ENCODE data around the gene MYCBPAP.

The MYCBPAP gene

GRCh38 chr17:50563092-50563511, 54.9 kb downstream of the MYCBPAP start:
- intact Hi-C loops (cut with DNase I; ENCODE audit: low total_unique reads): no loop called here
- Histone ChIP-seq H3K4me3 (no peak overlapping the region), H3K9me3 (no peaks in the 10 kb centered on the region), H3K27ac (no peak overlapping the region), H3K27me3 (peaks cover 11 to 64% of the 10 kb centered on the region in 2 donors), H3K36me3 (no peaks in the 10 kb centered on the region), H3K4me1 (peaks cover 10 to 68% (median 60%) of the 10 kb centered on the region in 4 donors)
- no peak for DNase-seq
- no peak for TF ChIP-seq CTCF (IDR thresholded peaks at IDR 0.05)

- H3K4me1 ChIP-seq: peaks cover 10 to 51% (median 46%) of the 10 kb centered on the region in 4 donors
- no peaks in the 10 kb centered on the region for H3K9me3 ChIP-seq
- peaks cover 11 to 46% of the 10 kb centered on the region in 2 donors for H3K27me3 ChIP-seq
- H3K36me3 ChIP-seq: no peaks in the 10 kb centered on the region
- intact Hi-C loops (cut with DNase I; ENCODE audit: low total_unique reads): no loop called here
- peak overlapping the region; percentile 25 to 63 for H3K27ac ChIP-seq
- DNase-seq: peak; percentile 88 to 90
- TF ChIP-seq CTCF (IDR thresholded peaks at IDR 0.05): no peak
- peak overlapping the region; percentile 9 to 22 for H3K4me3 ChIP-seq
These were observed 56.7 kb downstream of the MYCBPAP start for GRCh38 chr17:50564916-50565315.

- Histone ChIP-seq H3K4me3 (peak overlapping the region in 1 of 2 donors; percentile 22), H3K27ac (peak overlapping the region in 1 of 2 donors; percentile 25), H3K9me3 (no peaks in the 10 kb centered on the region), H3K36me3 (no peaks in the 10 kb centered on the region), H3K4me1 (peaks cover 9 to 43% (median 39%) of the 10 kb centered on the region in 4 donors), H3K27me3 (peaks cover 11 to 41% of the 10 kb centered on the region in 2 donors)
- intact Hi-C loops (cut with DNase I; ENCODE audit: low total_unique reads): no loop called here
- no peak for TF ChIP-seq CTCF (IDR thresholded peaks at IDR 0.05)
- DNase-seq: no peak
These were observed 57.4 kb downstream of the MYCBPAP start for GRCh38 chr17:50565402-50566350.

GRCh38 chr17:50566886-50567285, 58.6 kb downstream of the MYCBPAP start:
- no peak overlapping the region for H3K27ac ChIP-seq
- peaks cover 3 to 30% of the 10 kb centered on the region in 2 donors for H3K27me3 ChIP-seq
- intact Hi-C loops (cut with DNase I; ENCODE audit: low total_unique reads): no loop called here

GRCh38 chr17:50568659-50569058, 60.4 kb downstream of the MYCBPAP start:
- intact Hi-C loops (cut with DNase I; ENCODE audit: low total_unique reads): no loop called here

More at GRCh38 chr17:50566886-50567285, 58.6 kb downstream of the MYCBPAP start:
- peaks cover 0 to 31% (median 27%) of the 10 kb centered on the region in 4 donors for H3K4me1 ChIP-seq
- DNase-seq: no peak
- no peak overlapping the region for H3K4me3 ChIP-seq
- TF ChIP-seq CTCF (IDR thresholded peaks at IDR 0.05): no peak
- H3K36me3 ChIP-seq: no peaks in the 10 kb centered on the region
- H3K9me3 ChIP-seq: no peaks in the 10 kb centered on the region

More at GRCh38 chr17:50568659-50569058, 60.4 kb downstream of the MYCBPAP start:
- H3K4me1 ChIP-seq: peaks cover 0 to 22% (median 20%) of the 10 kb centered on the region in 4 donors
- DNase-seq: no peak
- H3K9me3 ChIP-seq: no peaks in the 10 kb centered on the region
- no peak for TF ChIP-seq CTCF (IDR thresholded peaks at IDR 0.05)
- H3K27ac ChIP-seq: no peak overlapping the region
- no peak overlapping the region for H3K4me3 ChIP-seq
- peaks cover 0 to 14% of the 10 kb centered on the region in 2 donors for H3K27me3 ChIP-seq
- no peaks in the 10 kb centered on the region for H3K36me3 ChIP-seq

All from tibial artery (tissue), 4 donors.